ENCODE measurements around the gene FRY.

- no peak for TF ChIP-seq GABPA (IDR thresholded peaks at IDR 0.05; ENCODE audit: low read depth)
- TF ChIP-seq CTCF (IDR thresholded peaks at IDR 0.05; ENCODE audit: insufficient read depth, low read length), result no peak
These were observed 61.4 kb downstream of the FRY start for GRCh38 chr13:32093006-32093405.

Measured in HL-60 (cell line).